Measurements from ENCODE around the gene S100A10.

GRCh38 chr1:151970128-151970527 is 23.5 kb downstream of the S100A10 start:
- TF ChIP-seq POLR2AphosphoS5 (IDR thresholded peaks at IDR 0.05; ENCODE audit: borderline replicate concordance, low read depth, low read length) (no peak), EZH2 (IDR thresholded peaks at IDR 0.05) (no peak), FOXP2 (optimal IDR thresholded peaks at IDR 0.05; ENCODE audit: control extremely low read depth, extremely low read length, insufficient read depth) (no peak)

All from SK-N-MC (cell line).